NT2/D1 (cell line): ENCODE results near the gene SRSF12.

Experiments used
- DNase-seq: peaks from one replicate; pipeline ENCODE4 v3.0.0-alpha.2; 2011; ENCODE audit warnings: low read depth, low spot score
- H3K27me3 ChIP-seq: 2 replicates; pipeline ENCODE4 v1.6.0; 2011; ENCODE audit warnings: mild to moderate bottlenecking; ENCODE audit not compliant: insufficient read length, insufficient read depth
- H3K36me3 ChIP-seq: 2 replicates; pipeline ENCODE4 v1.6.1; 2011; ENCODE audit warnings: mild to moderate bottlenecking, low read length, mixed read lengths; ENCODE audit not compliant: insufficient read depth, insufficient read length
- H3K4me1 ChIP-seq: 2 replicates; pipeline ENCODE4 v1.5.1; 2011; ENCODE audit not compliant: insufficient read depth, insufficient read length
- H3K4me3 ChIP-seq: 2 replicates; pipeline ENCODE4 v1.5.1; 2011; ENCODE audit warnings: low read depth; ENCODE audit not compliant: insufficient read length
- H3K9ac ChIP-seq: 2 replicates; pipeline ENCODE4 v1.6.0; 2011; ENCODE audit warnings: low read depth; ENCODE audit not compliant: insufficient read length
- H3K9me3 ChIP-seq: 2 replicates; pipeline ENCODE4 v1.5.1; 2011; ENCODE audit warnings: mild to moderate bottlenecking, low read length; ENCODE audit not compliant: insufficient read depth
- SUZ12 ChIP-seq: IDR thresholded peaks from 2 replicates; pipeline ENCODE4 v1.6.1; 2011; ENCODE audit not compliant: insufficient read length, insufficient read depth; ENCODE audit errors: extremely low read depth
- YY1 ChIP-seq: IDR thresholded peaks from 2 replicates; pipeline ENCODE4 v1.6.1; 2011; ENCODE audit not compliant: insufficient read length, insufficient read depth
- ZNF274 ChIP-seq: IDR thresholded peaks from 2 replicates; pipeline ENCODE4 v1.6.1; 2011; ENCODE audit warnings: mild to moderate bottlenecking, low read depth, low read length

The SRSF12 gene

GRCh38 chr6:89146718-89147700, 29.1 kb upstream of the SRSF12 start:
- Histone ChIP-seq H3K9ac (peak overlapping the region; percentile 87), H3K27me3 (peaks cover 31% of the 10 kb centered on the region), H3K4me3 (peak overlapping the region; percentile 69), H3K4me1 (no peaks in the 10 kb centered on the region), H3K9me3 (no peaks in the 10 kb centered on the region), H3K36me3 (peaks cover 12% of the 10 kb centered on the region)
- TF ChIP-seq SUZ12: no peak
- TF ChIP-seq YY1: no peak
- TF ChIP-seq ZNF274: no peak
- no peak for DNase-seq

- peaks cover 31% of the 10 kb centered on the region for H3K27me3 ChIP-seq
- H3K9me3 ChIP-seq: no peaks in the 10 kb centered on the region
- H3K4me1 ChIP-seq: no peaks in the 10 kb centered on the region
- peak within 1 kb of the TSS; percentile 69 for H3K4me3 ChIP-seq
- H3K9ac ChIP-seq: peak within 1 kb of the TSS; percentile 87
- H3K36me3 ChIP-seq: peaks cover 10% of the 10 kb centered on the region
- TF ChIP-seq YY1 (no peak), SUZ12 (no peak), ZNF274 (no peak)
- no peak for DNase-seq
Observed at GRCh38 chr6:89145956-89146717, 28.3 kb upstream of the SRSF12 start, which contains the start of gene PM20D2. PM20D2 (plus strand) TSS chr6:89146055; CDS start chr6:89146145, 90 bp downstream.

GRCh38 chr6:89145091-89145955, 27.5 kb upstream of the SRSF12 start:
- DNase-seq: no peak
- Histone ChIP-seq H3K4me3 (peak overlapping the region; percentile 69), H3K9ac (peak overlapping the region; percentile 87), H3K4me1 (no peaks in the 10 kb centered on the region), H3K36me3 (peaks cover 10% of the 10 kb centered on the region), H3K27me3 (peaks cover 34% of the 10 kb centered on the region), H3K9me3 (no peaks in the 10 kb centered on the region)
- TF ChIP-seq YY1: no peak
- TF ChIP-seq SUZ12: no peak
- no peak for TF ChIP-seq ZNF274

- Histone ChIP-seq H3K27me3 (peaks cover 34% of the 10 kb centered on the region), H3K4me3 (no peak overlapping the region), H3K9ac (no peak overlapping the region), H3K36me3 (peaks cover 6% of the 10 kb centered on the region), H3K9me3 (no peaks in the 10 kb centered on the region), H3K4me1 (no peaks in the 10 kb centered on the region)
- no peak for DNase-seq
- TF ChIP-seq YY1: no peak
- no peak for TF ChIP-seq ZNF274
- TF ChIP-seq SUZ12: no peak
Observed at GRCh38 chr6:89144354-89144906, 26.6 kb upstream of the SRSF12 start.

- Histone ChIP-seq H3K9ac (no peak overlapping the region), H3K4me3 (no peak overlapping the region), H3K9me3 (peaks cover 5% of the 10 kb centered on the region; the same call in 1 of the 2 replicates), H3K36me3 (no peaks in the 10 kb centered on the region), H3K4me1 (no peaks in the 10 kb centered on the region), H3K27me3 (peaks cover 39% of the 10 kb centered on the region)
- DNase-seq: no peak
- TF ChIP-seq YY1 (no peak), SUZ12 (no peak), ZNF274 (no peak)
Observed at GRCh38 chr6:89140347-89141156, 22.7 kb upstream of the SRSF12 start.
